ENCODE results near the gene AGPAT4.

- TF ChIP-seq, protein P1, sequence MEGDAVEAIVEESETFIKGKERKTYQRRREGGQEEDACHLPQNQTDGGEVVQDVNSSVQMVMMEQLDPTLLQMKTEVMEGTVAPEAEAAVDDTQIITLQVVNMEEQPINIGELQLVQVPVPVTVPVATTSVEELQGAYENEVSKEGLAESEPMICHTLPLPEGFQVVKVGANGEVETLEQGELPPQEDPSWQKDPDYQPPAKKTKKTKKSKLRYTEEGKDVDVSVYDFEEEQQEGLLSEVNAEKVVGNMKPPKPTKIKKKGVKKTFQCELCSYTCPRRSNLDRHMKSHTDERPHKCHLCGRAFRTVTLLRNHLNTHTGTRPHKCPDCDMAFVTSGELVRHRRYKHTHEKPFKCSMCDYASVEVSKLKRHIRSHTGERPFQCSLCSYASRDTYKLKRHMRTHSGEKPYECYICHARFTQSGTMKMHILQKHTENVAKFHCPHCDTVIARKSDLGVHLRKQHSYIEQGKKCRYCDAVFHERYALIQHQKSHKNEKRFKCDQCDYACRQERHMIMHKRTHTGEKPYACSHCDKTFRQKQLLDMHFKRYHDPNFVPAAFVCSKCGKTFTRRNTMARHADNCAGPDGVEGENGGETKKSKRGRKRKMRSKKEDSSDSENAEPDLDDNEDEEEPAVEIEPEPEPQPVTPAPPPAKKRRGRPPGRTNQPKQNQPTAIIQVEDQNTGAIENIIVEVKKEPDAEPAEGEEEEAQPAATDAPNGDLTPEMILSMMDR (IDR thresholded peaks at IDR 0.05; ENCODE audit: low read depth, low read length), result no peak
- TF ChIP-seq POLR2A (IDR thresholded peaks at IDR 0.05; ENCODE audit: extremely low read depth, insufficient read length), result no peak
Observed at GRCh38 chr6:161242113-161242512, 31.7 kb downstream of the AGPAT4 start.

All from NB4 (cell line).